LNCaP clone FGC (cell line): ENCODE measurements around the gene KRT81.
A peak's percentile ranks its signal among the peaks of the same experiment; 100 is the strongest.
"Not testable (repeated sequence)": the region's sequence is repeated elsewhere in the genome, so short reads cannot be mapped to it uniquely, and the experiment has no call there.

Experiments
- DNase-seq: peaks from one replicate; pipeline ENCODE4 v3.0.0-alpha.2; 2011; ENCODE audit warnings: low read depth
- H3K4me3 ChIP-seq: 2 replicates; pipeline ENCODE4 v1.5.1; 2011; ENCODE audit warnings: mild to moderate bottlenecking, low read depth, low read length, control low read depth
- TF ChIP-seq, protein P1 (sequence below): IDR thresholded peaks from 2 replicates; pipeline ENCODE4 v1.5.1; 2012; ENCODE audit warnings: mild to moderate bottlenecking; ENCODE audit not compliant: control insufficient read depth, insufficient read depth; ENCODE audit errors: extremely low read depth

Gene KRT81

DNA sequence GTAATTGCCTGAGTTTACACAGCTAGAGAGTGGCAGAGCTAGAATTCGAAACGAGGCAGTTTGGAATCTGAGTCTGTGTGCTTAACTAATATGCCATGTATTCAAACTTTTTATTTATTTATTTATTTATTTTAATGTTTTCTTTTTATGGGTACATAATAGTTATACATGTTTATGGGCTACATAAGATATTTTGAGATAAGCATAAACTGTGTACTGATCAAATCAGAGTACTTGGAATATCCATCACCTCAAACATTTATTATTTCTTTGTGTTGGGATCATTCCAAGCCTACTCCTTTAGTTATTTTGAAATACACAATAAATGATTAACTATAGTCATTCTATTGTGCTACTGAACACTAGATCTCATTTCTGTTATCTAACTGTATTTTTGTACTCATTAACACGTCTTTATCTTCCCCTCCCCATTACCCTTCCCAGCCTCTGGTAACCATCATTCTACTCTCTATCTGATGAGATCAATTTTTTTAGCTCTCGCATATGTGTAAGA, 7.4 kb upstream of the KRT81 start:
- DNase-seq: peak; percentile 88
- TF ChIP-seq, protein P1, sequence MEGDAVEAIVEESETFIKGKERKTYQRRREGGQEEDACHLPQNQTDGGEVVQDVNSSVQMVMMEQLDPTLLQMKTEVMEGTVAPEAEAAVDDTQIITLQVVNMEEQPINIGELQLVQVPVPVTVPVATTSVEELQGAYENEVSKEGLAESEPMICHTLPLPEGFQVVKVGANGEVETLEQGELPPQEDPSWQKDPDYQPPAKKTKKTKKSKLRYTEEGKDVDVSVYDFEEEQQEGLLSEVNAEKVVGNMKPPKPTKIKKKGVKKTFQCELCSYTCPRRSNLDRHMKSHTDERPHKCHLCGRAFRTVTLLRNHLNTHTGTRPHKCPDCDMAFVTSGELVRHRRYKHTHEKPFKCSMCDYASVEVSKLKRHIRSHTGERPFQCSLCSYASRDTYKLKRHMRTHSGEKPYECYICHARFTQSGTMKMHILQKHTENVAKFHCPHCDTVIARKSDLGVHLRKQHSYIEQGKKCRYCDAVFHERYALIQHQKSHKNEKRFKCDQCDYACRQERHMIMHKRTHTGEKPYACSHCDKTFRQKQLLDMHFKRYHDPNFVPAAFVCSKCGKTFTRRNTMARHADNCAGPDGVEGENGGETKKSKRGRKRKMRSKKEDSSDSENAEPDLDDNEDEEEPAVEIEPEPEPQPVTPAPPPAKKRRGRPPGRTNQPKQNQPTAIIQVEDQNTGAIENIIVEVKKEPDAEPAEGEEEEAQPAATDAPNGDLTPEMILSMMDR: no peak
- no peak overlapping the region for H3K4me3 ChIP-seq

GRCh38 chr12:52296572-52297215, 5.4 kb upstream of the KRT81 start:
- no peak for DNase-seq
- TF ChIP-seq, protein P1: no peak
- H3K4me3 ChIP-seq: no peak overlapping the region

DNA sequence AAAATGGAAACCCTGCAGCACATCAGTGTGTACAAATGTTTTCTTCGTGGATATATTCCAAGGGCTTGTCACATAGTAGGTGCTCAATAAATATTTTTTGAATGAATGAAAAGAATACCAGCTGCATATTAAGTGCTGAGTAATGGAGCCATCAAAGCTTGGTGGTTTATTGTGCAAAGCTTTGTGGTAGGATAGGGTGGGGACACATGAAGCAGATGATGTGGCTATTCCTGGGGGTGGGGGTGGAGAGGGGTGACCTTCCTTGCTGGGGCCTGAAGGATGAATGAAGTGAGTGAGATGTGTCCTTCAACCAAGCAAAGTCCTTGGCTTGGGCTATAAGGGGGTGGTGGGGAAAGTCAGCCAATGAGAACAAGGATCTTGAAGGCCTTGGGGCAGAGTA, 4.3 kb upstream of the KRT81 start:
- H3K4me3 ChIP-seq: no peak overlapping the region
- TF ChIP-seq, protein P1: no peak
- no peak for DNase-seq

DNA sequence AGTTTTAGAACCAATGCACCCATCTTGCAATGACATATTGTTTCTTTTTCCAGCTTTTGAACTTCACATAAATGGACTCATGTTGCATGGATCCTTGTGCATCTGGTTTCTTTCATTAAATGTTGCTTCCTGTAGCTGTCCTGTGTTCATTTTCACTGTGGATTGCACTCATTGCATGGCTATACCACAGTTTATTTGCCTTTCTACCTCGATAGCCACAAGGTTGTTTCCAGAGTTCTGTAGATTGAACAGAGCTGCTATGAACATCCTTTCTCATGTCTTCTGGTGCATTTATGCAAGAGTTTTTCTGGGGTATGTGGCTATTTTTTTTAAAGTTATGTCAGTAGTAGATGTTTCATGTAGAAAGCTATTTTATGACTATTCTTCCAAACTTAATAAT, 3.5 kb upstream of the KRT81 start:
- DNase-seq: no peak
- H3K4me3 ChIP-seq: no peak overlapping the region
- TF ChIP-seq, protein P1: no peak

DNA sequence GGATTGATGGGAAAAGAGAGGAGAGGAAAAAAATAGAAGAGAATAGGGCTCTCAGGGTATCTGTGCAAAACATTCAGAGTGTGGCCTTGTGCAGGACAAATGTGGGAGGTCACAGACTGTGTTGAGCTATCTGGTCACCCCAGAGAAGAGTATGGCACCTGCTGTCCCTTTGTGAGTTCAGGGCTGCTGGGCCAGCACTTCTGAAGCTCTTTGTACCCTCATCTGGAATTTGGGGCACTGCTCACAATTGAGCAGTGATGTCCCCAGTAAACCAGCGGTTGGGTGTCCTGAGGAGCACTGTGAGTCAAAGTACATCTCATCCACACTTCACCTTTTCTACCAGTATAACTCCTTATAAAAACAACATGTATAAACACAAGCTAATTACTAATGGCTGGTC, 2.6 kb upstream of the KRT81 start:
- TF ChIP-seq, protein P1: no peak
- DNase-seq: no peak
- H3K4me3 ChIP-seq: no peak overlapping the region

DNA sequence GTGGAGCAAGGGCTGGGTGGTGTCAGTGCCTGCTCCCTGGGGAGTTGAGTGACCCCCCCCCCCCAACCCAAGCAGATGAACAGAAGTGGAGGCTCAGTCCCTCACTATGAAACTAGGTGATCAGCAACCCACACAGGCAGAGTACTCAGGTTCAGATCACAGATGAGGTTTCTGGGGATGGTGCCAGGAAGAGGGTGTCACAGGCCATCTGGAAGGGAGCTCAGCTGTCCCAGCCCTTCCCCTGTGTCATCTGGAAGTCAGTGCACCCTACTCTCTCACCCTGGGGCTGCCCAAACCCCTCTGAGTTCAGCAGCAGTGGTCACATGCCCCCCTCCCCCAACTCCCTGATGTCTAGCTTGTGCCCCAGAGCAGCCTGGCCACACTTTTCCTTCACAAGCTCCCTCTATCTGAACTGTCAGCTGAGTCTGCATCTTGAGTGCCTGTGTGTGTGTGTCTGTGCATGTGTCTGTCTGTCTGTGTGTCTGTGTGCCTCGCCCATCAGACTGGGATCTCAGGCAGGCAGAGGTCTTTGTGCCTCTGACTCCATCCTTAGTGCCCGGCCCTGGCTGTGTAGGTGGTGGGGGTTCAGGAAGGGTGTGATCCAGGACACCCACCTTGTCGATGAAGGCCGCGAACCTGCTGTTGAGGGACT, 725 bp downstream of the KRT81 start:
- H3K4me3 ChIP-seq, DNase-seq: not testable (repeated sequence)

DNA sequence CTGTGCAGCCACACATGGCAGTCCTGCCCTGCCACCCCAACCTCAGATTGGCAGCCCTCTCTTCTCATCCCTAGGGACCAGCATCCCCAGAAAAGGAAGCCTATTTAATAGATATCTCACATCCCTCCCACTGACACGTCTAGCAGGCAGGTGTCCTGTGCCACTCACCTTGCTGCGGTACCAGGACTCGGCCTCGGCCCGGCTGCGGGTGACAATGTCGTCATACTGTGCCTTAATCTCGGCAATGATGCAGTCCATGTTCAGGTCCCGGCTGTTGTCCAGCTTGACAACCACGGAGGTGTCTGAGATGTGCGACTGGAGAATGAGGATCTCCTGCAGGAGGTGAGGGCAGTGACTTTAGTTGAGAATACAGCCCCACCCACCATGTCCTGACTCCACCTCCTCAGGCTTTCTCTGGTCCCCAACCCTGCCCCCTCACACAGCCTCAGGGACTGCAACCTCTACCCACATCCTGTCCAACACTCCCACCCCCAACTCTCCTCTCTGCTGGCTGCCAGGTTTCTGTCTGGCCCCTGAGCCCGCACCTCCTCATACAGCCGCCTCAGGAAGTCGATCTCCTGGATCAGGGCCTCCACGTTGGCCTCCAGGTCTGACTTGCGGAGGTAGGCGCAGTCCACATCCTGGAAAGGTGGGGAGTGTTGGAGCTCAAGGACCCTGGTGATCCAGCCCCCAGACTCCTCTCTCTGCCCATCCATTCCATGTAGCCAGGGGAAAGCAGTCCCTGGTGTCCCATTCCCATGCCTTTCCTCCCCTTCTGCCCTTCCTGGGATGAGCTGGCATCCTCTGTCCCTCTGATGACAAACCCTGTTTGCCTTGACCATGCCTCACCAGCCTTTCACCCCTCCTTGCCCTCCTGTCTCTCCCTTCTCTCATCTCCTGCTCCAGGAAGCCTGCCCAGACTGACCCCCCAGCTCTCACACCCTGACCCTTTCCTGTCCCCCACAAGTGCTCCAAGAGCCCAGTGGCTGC, 3.2 kb downstream of the KRT81 start:
- DNase-seq, H3K4me3 ChIP-seq: not testable (repeated sequence)
